Kidney (tissue), 14 donors: Measurements from ENCODE around the gene SP100. TPM values are rescaled to one million over a fixed set of nuclear protein-coding genes. Genes with fewer than 3 reads are reported as not detected.
"Not testable (repeated sequence)": the region's sequence is repeated elsewhere in the genome, so short reads cannot be mapped to it uniquely, and the experiment has no call there.

Experiments
- DNase-seq, 5 donors: peaks; one replicate each; pipeline ENCODE4 v3.0.0-alpha.2; 2013 to 2020
- FAIRE-seq: peaks from 2 replicates; lab custom pipeline; 2012; peaks lifted over from hg19 to GRCh38; lab: Jason Lieb, UNC
- H3K27ac ChIP-seq, 2 donors: one replicate each; pipeline ENCODE4 v1.7.0; 2013; ENCODE audit warnings: low read depth in 2 of 2, low read length in 2 of 2, inconsistent platforms in 1 of 2
- H3K27me3 ChIP-seq: one replicate; pipeline ENCODE4 v1.7.1; 2013; ENCODE audit warnings: low read length, inconsistent platforms; ENCODE audit not compliant: control insufficient read depth, insufficient read depth
- H3K36me3 ChIP-seq, 3 donors: one replicate each; pipeline versions ENCODE4 v1.7.0 to v1.7.1; 2013; ENCODE audit warnings: low read length in 3 of 3, control low read depth in 1 of 3, inconsistent platforms in 1 of 3; ENCODE audit not compliant: insufficient read depth in 3 of 3, control insufficient read depth in 2 of 3
- H3K4me1 ChIP-seq, 3 donors: one replicate each; pipeline versions ENCODE4 v1.7.0 to v1.7.1; 2013; ENCODE audit warnings: low read length in 3 of 3, inconsistent platforms in 1 of 3, low read depth in 1 of 3; ENCODE audit not compliant: control insufficient read depth in 2 of 3, insufficient read depth in 2 of 3
- H3K4me3 ChIP-seq, 3 donors: one replicate each; pipeline versions ENCODE4 v1.7.0 to v1.8.1; 2013; ENCODE audit warnings: low read length in 3 of 3, control low read depth in 1 of 3, inconsistent platforms in 1 of 3
- H3K9ac ChIP-seq, 3 donors: one replicate each; pipeline versions ENCODE4 v1.7.0 to v1.7.1; 2013; ENCODE audit warnings: low read length in 3 of 3, control low read depth in 1 of 3, inconsistent platforms in 1 of 3
- H3K9me3 ChIP-seq, 3 donors: one replicate each; pipeline versions ENCODE4 v1.7.0 to v1.7.1; 2013; ENCODE audit warnings: low read length in 3 of 3, control low read depth in 1 of 3, inconsistent platforms in 1 of 3; ENCODE audit not compliant: control insufficient read depth in 2 of 3, insufficient read depth in 1 of 3
- CTCF ChIP-seq: IDR thresholded peaks from 3 replicates; pipeline ENCODE4 v1.5.1; 2012; ENCODE audit warnings: mild to moderate bottlenecking, moderate library complexity, borderline replicate concordance; ENCODE audit not compliant: insufficient read depth; ENCODE audit errors: extremely low read depth
- intact Hi-C: fragments of 100-400 bp; cut with DNase I; formaldehyde crosslinking; loops from one replicate; pipeline ENCODE4 v1.11.1; 2022
- polyA plus RNA-seq: library from polyadenylated mRNA; stranded (reverse); fragments of 350-450 nt; fragmentation: Illumina TruSeq; extraction: RNeasy Lipid Tissue Mini Kit (QIAGEN cat#74804); gene quantifications from one replicate; pipeline ENCODE4 v1.2.3, GENCODE V29; 2014; ENCODE audit warnings: low read depth, low replicate concordance; ENCODE audit not compliant: insufficient read depth
- total RNA-seq: library from RNA; stranded (reverse); fragmentation: NEBNext Ultra II Directional; extraction: Animal tissue kit (Norgen Biotek cat#: 25700); gene quantifications from one replicate; pipeline ENCODE4 v1.2.1, GENCODE V29; 2021
- donor health status: control.
- donor health status: control.
- donor health status: control.
- donor health status: control.
- donor health status: control.
- donor health status: DM: yes; HTN: yes; CAD: no.
- donor health status: Normal renal cell carcinoma (clear cell type).

The SP100 gene
- total and polyA plus RNA-seq, 2 donors from 2014 or later: 35.7 to 118 TPM

DNA sequence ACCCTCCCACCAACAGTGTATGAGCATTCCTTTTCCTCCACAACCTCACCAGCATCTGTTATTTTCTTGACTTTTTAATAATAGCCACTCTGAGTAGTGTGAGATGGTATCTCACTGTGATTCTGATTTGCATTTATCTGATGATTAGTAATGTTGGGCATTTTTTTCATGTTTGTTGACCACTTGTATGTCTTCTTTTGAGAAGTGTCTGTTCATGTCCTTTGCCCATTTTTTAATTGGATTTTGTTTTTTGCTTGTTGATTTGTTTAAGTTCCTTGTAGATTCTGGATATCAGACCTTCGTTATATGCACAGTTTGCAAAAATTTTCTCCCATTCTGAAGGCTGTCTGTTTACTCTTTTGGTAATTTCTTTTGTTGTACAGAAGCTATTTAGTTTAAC is 59.1 kb downstream of the SP100 start:
- Histone ChIP-seq H3K9ac (no peak overlapping the region), H3K9me3 (peaks cover 0 to 7% (median 0%) of the 10 kb centered on the region in 3 donors), H3K4me3 (no peak overlapping the region), H3K4me1 (no peaks in the 10 kb centered on the region), H3K27ac (no peak overlapping the region), H3K27me3 (no peaks in the 10 kb centered on the region), H3K36me3 (peaks cover 0 to 15% (median 11%) of the 10 kb centered on the region in 3 donors)
- FAIRE-seq (no peak), DNase-seq (no peak)
- TF ChIP-seq CTCF: no peak
- intact Hi-C loops: no loop called here

DNA sequence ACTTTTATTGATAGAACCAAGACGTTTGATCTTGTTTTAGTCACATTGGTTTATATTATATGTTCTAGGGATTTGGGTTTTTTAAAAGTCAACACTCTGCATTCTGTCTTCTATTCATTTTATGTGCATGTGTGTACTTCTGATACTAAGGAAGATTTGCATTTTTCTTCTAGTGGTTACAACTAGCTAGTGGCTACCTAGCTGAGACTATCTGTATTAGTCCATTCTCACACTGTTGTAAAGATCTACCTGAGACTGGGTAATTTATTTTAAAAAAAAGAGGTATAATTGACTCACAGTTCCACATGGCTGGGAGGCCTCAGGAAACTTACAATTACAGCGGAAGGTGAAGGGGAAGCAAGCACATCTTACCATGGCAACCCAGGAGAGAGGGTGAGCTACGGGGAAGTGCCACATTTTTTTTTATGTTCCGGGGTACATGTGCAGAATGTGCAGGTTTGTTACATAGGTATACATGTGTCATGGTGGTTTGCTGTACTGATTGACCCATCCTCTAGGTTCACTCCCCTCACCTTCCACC is 69.9 kb downstream of the SP100 start:
- no peak for DNase-seq
- Histone ChIP-seq H3K27me3 (no peaks in the 10 kb centered on the region), H3K4me1 (no peaks in the 10 kb centered on the region), H3K27ac (no peak overlapping the region), H3K4me3 (no peak overlapping the region), H3K36me3 (peaks cover 0 to 4% (median 0%) of the 10 kb centered on the region in 3 donors), H3K9ac (no peak overlapping the region), H3K9me3 (no peaks in the 10 kb centered on the region)
- FAIRE-seq: no peak
- TF ChIP-seq CTCF: no peak
- intact Hi-C loops: no loop called here

- H3K27ac ChIP-seq, H3K27me3 ChIP-seq, H3K36me3 ChIP-seq, FAIRE-seq, H3K4me3 ChIP-seq, H3K9me3 ChIP-seq, H3K9ac ChIP-seq, H3K4me1 ChIP-seq, DNase-seq, intact Hi-C loops: not testable (repeated sequence)
Observed at GRCh38 chr2:230491219-230491618, 75.2 kb downstream of the SP100 start.

- no peak overlapping the region for H3K9ac ChIP-seq
- FAIRE-seq: no peak
- H3K27ac ChIP-seq: no peak overlapping the region
- intact Hi-C loops: no loop called here
- H3K4me1 ChIP-seq: no peaks in the 10 kb centered on the region
- DNase-seq: no peak
- H3K4me3 ChIP-seq: no peak overlapping the region
- TF ChIP-seq CTCF: no peak
- peaks cover 0 to 7% (median 6%) of the 10 kb centered on the region in 3 donors for H3K36me3 ChIP-seq
- no peaks in the 10 kb centered on the region for H3K27me3 ChIP-seq
- H3K9me3 ChIP-seq: no peaks in the 10 kb centered on the region
Observed at GRCh38 chr2:230492107-230492506, 76.1 kb downstream of the SP100 start.
